HEK293 (cell line): ENCODE results near the gene NXNL2.

Source experiments
- CTCF ChIA-PET: fragments of 350-600 bp; formaldehyde crosslinking; extraction: SDS; loops from one replicate; lab custom pipeline; 2021; ENCODE audit warnings: antibody characterized with exemption; lab: Yijun Ruan, JAX
- POLR2A ChIA-PET: fragments of 300-600 bp; formaldehyde crosslinking; extraction: SDS; loops from one replicate; lab custom pipeline; 2020; ENCODE audit warnings: antibody characterized with exemption, inconsistent platforms; lab: Yijun Ruan, JAX
- H3K27ac ChIP-seq: fragments of 200-500 bp; sonication (Bioruptor generic); 2 replicates; pipeline ENCODE4 v1.5.1; 2014; ENCODE audit warnings: low read depth, low read length, control low read depth, inconsistent platforms; ENCODE audit errors: extremely low read depth
- H3K36me3 ChIP-seq, 2 experiments: fragments of 200-500 bp in 1 of 2; sonication (Bioruptor generic) in 1 of 2; 1 replicate in 1 of 2; 2 replicates in 1 of 2; pipeline ENCODE4 v1.5.1; 2014 to 2017; ENCODE audit warnings: inconsistent platforms in 2 of 2, low read length in 2 of 2; ENCODE audit not compliant: control insufficient read depth in 2 of 2, insufficient read depth in 1 of 2
- H3K4me1 ChIP-seq: fragments of 200-500 bp; sonication (Bioruptor generic); 2 replicates; pipeline ENCODE4 v1.5.1; 2014; ENCODE audit warnings: mild to moderate bottlenecking, low read length, inconsistent platforms; ENCODE audit not compliant: control insufficient read depth, insufficient read depth
- H3K4me3 ChIP-seq: 2 replicates; pipeline ENCODE4 v1.5.1; 2011; ENCODE audit warnings: low read depth, mild to moderate bottlenecking, control low read depth, low read length, moderate library complexity
- H3K9me3 ChIP-seq: fragments of 200-500 bp; sonication (Bioruptor generic); 2 replicates; pipeline ENCODE4 v1.5.1; 2014; ENCODE audit warnings: low read depth, low read length, inconsistent platforms; ENCODE audit not compliant: control insufficient read depth, insufficient read depth
- GLI4 ChIP-seq: fragments of 450-650 bp; formaldehyde crosslinking; IDR thresholded peaks from 2 replicates; pipeline ENCODE4 v1.5.1; 2016; ENCODE audit warnings: missing biosample characterization, missing genetic modification characterization
- HOXC10 ChIP-seq: sonication (generic); formaldehyde crosslinking; IDR thresholded peaks from 2 replicates; pipeline ENCODE4 v1.8.1; 2023; ENCODE audit warnings: mild to moderate bottlenecking, missing genetic modification reagents
- IKZF3 ChIP-seq: fragments of 450-650 bp; IDR thresholded peaks from 2 replicates; pipeline ENCODE4 v1.5.0; 2018; ENCODE audit warnings: missing biosample characterization, mild to moderate bottlenecking, missing genetic modification characterization, moderate library complexity
- PBX3 ChIP-seq: sonication (generic); formaldehyde crosslinking; IDR thresholded peaks from 2 replicates; pipeline ENCODE4 v1.8.1; 2022; ENCODE audit warnings: mild to moderate bottlenecking, moderate library complexity, missing genetic modification reagents
- PRDM1 ChIP-seq: fragments of 450-650 bp; formaldehyde crosslinking; IDR thresholded peaks from 2 replicates; pipeline ENCODE4; 2016; ENCODE audit warnings: missing biosample characterization, missing genetic modification characterization
- ZNF138 ChIP-seq: fragments of 450-650 bp; formaldehyde crosslinking; IDR thresholded peaks from 2 replicates; pipeline ENCODE4 v1.5.1; 2016; ENCODE audit warnings: missing biosample characterization, missing genetic modification characterization, borderline replicate concordance
- ZNF16 ChIP-seq: fragments of 450-650 bp; formaldehyde crosslinking; IDR thresholded peaks from 2 replicates; pipeline ENCODE4 v1.5.1; 2016; ENCODE audit warnings: low read depth, missing biosample characterization, missing genetic modification characterization
- ZNF24 ChIP-seq: fragments of 450-650 bp; formaldehyde crosslinking; IDR thresholded peaks from 2 replicates; pipeline ENCODE4 v1.5.1; 2016; ENCODE audit warnings: missing biosample characterization, missing genetic modification characterization
- ZNF266 ChIP-seq: fragments of 450-650 bp; formaldehyde crosslinking; IDR thresholded peaks from 2 replicates; pipeline ENCODE4 v1.5.1; 2016; ENCODE audit warnings: missing biosample characterization, missing genetic modification characterization, low read depth
- ZNF433 ChIP-seq: fragments of 450-650 bp; formaldehyde crosslinking; IDR thresholded peaks from 2 replicates; pipeline ENCODE4 v1.5.1; 2016; ENCODE audit warnings: missing biosample characterization, missing genetic modification characterization, low read depth
- ZNF529 ChIP-seq: fragments of 450-650 bp; formaldehyde crosslinking; IDR thresholded peaks from 2 replicates; pipeline ENCODE4 v1.5.1; 2017; ENCODE audit warnings: missing genetic modification characterization, missing biosample characterization; ENCODE audit not compliant: insufficient replicate concordance
- ZNF560 ChIP-seq: fragments of 450-650 bp; formaldehyde crosslinking; IDR thresholded peaks from 2 replicates; pipeline ENCODE4 v1.5.1; 2017; ENCODE audit warnings: missing biosample characterization, missing genetic modification characterization, borderline replicate concordance
- ZNF571 ChIP-seq: fragments of 450-650 bp; formaldehyde crosslinking; IDR thresholded peaks from 2 replicates; pipeline ENCODE4 v1.5.0; 2017; ENCODE audit warnings: missing biosample characterization, missing genetic modification characterization
- ZNF585B ChIP-seq: fragments of 450-650 bp; formaldehyde crosslinking; IDR thresholded peaks from 2 replicates; pipeline ENCODE4 v1.5.1; 2016; ENCODE audit warnings: missing biosample characterization, missing genetic modification characterization
- ZNF600 ChIP-seq: fragments of 450-650 bp; formaldehyde crosslinking; IDR thresholded peaks from 2 replicates; pipeline ENCODE4 v1.5.1; 2016; ENCODE audit warnings: missing biosample characterization, missing genetic modification characterization
- ZNF621 ChIP-seq: fragments of 450-650 bp; formaldehyde crosslinking; IDR thresholded peaks from 2 replicates; pipeline ENCODE4 v1.5.1; 2017; ENCODE audit warnings: missing biosample characterization, missing genetic modification characterization
- ZNF645 ChIP-seq: fragments of 450-650 bp; formaldehyde crosslinking; IDR thresholded peaks from 2 replicates; pipeline ENCODE4; 2016; ENCODE audit warnings: missing biosample characterization, missing genetic modification characterization
- ZNF660 ChIP-seq: fragments of 450-650 bp; IDR thresholded peaks from 2 replicates; pipeline ENCODE4 v1.5.1; 2018; ENCODE audit warnings: missing biosample characterization, mild to moderate bottlenecking, missing genetic modification characterization
- ZNF677 ChIP-seq: fragments of 450-650 bp; IDR thresholded peaks from 2 replicates; pipeline ENCODE4 v1.5.0; 2018; ENCODE audit warnings: missing biosample characterization, mild to moderate bottlenecking, missing genetic modification characterization, moderate library complexity
- ZNF785 ChIP-seq: fragments of 450-650 bp; formaldehyde crosslinking; IDR thresholded peaks from 2 replicates; pipeline ENCODE4 v1.5.1; 2016; ENCODE audit warnings: missing biosample characterization, missing genetic modification characterization
- TF ChIP-seq, protein P1 (sequence below): IDR thresholded peaks from 2 replicates; pipeline ENCODE4 v1.6.1; 2011; ENCODE audit warnings: mild to moderate bottlenecking, low read depth, low read length, borderline replicate concordance
- TF ChIP-seq, protein P2 (sequence below): fragments of 450-650 bp; IDR thresholded peaks from 2 replicates; pipeline ENCODE4 v1.5.1; 2018; ENCODE audit warnings: missing biosample characterization, mild to moderate bottlenecking, missing genetic modification characterization

Gene NXNL2

DNA sequence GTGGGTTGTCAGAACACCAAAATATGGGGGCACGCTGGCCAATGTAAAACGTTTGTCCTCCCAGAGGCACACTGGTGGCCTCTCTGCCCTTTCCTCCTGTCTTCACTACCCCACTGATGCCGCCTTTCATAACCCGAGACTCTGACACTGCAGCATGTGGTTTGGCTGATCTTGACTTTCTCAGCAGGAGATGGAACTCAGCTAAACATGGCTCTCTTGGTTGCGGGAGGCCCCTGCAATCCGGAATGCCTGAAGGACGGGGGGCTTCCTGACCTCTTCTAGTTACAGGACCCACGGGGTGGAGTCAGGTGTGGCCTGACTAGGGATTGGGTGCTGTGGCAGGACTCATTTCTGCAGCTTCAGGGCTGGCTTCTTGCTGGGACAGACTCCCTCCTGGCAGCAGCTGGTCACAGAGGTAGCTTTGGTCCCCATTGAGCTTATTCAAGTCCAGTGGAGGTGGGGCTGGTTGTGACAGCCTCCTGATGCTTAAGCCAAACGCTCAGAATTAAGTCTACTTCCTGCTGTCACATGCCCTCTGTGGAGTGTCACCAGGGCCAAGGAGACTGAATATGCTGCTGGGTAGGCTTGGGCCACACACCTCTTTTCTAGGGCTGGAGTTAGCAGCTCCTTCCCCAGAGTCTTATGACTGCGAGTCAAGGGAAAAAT is 44.2 kb downstream of the NXNL2 start:
- ChIA-PET CTCF (interaction anchor here (0.6 to 1.5 kb wide), 16 partner anchors 8 to 628 kb away, joined by 3 to 6 read pairs (median 3); no protein-coding TSS in a partner anchor), POLR2A (no interaction called here)
- Histone ChIP-seq H3K36me3 (no peaks in the 10 kb centered on the region), H3K4me3 (no peak overlapping the region), H3K27ac (no peak overlapping the region), H3K9me3 (no peaks in the 10 kb centered on the region), H3K4me1 (no peaks in the 10 kb centered on the region)
- TF ChIP-seq PBX3 (CRISPR knock-in tag) (no peak), ZNF571 (tag by site-specific recombination) (no peak), ZNF585B (no peak), ZNF785 (tag by site-specific recombination) (no peak), ZNF16 (tag by site-specific recombination) (no peak), ZNF621 (tag by site-specific recombination) (no peak), ZNF645 (tag by site-specific recombination) (no peak), ZNF138 (no peak), ZNF529 (no peak), ZNF600 (no peak), PRDM1 (tag by site-specific recombination) (no peak), ZNF560 (tag by site-specific recombination) (no peak)
- TF ChIP-seq, protein P1, sequence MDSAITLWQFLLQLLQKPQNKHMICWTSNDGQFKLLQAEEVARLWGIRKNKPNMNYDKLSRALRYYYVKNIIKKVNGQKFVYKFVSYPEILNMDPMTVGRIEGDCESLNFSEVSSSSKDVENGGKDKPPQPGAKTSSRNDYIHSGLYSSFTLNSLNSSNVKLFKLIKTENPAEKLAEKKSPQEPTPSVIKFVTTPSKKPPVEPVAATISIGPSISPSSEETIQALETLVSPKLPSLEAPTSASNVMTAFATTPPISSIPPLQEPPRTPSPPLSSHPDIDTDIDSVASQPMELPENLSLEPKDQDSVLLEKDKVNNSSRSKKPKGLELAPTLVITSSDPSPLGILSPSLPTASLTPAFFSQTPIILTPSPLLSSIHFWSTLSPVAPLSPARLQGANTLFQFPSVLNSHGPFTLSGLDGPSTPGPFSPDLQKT, result no peak

DNA sequence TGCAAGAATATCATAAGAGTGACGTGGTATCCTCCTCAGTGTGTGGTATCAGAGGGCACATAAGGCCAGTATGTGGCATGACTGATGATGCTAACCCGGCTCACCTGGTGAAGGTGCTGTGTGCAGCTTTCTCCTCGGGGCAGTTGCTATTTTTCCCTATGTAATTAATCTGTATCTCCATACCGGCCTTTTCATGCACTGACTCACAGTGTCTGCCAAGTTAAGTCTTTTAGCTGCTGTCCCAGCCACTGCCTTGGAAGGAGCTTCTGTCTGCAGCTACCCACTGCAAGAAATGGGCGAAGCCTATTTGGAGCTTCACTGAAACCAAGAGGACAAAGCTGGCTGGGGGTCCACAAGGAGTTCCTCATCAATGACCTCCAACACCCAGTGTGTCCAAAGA is 46.0 kb downstream of the NXNL2 start:
- TF ChIP-seq GLI4 (tag by site-specific recombination) (no peak), ZNF433 (no peak), ZNF24 (no peak), ZNF266 (tag by site-specific recombination) (no peak), IKZF3 (tag by site-specific recombination) (no peak), HOXC10 (no peak), ZNF660 (tag by site-specific recombination) (no peak), ZNF677 (tag by site-specific recombination) (no peak)
- TF ChIP-seq, protein P2, sequence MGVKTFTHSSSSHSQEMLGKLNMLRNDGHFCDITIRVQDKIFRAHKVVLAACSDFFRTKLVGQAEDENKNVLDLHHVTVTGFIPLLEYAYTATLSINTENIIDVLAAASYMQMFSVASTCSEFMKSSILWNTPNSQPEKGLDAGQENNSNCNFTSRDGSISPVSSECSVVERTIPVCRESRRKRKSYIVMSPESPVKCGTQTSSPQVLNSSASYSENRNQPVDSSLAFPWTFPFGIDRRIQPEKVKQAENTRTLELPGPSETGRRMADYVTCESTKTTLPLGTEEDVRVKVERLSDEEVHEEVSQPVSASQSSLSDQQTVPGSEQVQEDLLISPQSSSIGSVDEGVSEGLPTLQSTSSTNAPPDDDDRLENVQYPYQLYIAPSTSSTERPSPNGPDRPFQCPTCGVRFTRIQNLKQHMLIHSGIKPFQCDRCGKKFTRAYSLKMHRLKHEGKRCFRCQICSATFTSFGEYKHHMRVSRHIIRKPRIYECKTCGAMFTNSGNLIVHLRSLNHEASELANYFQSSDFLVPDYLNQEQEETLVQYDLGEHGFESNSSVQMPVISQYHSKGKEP (tag by site-specific recombination), result no peak
- Histone ChIP-seq H3K27ac (no peak overlapping the region), H3K4me3 (no peak overlapping the region), H3K4me1 (no peaks in the 10 kb centered on the region), H3K9me3 (no peaks in the 10 kb centered on the region), H3K36me3 (no peaks in the 10 kb centered on the region)
- ChIA-PET POLR2A (no interaction called here), CTCF (interaction anchor here (0.6 to 0.9 kb wide), 4 partner anchors 144 to 608 kb away, joined by 3 to 5 read pairs (median 3); no protein-coding TSS in a partner anchor)
